Parathyroid adenoma (tissue), 2 donors: ENCODE data around the gene TIMM50.

ENCODE experiments used
- H2AFZ ChIP-seq: fragments of 300-600 bp; sonication (generic); one replicate; pipeline ENCODE4 v1.7.0; 2017; ENCODE audit warnings: antibody characterized with exemption, mild to moderate bottlenecking
- H3K27ac ChIP-seq: fragments of 300-600 bp; sonication (generic); one replicate; pipeline ENCODE4 v1.7.0; 2017
- H3K27me3 ChIP-seq: fragments of 300-600 bp; sonication (generic); one replicate; pipeline ENCODE4 v1.7.0; 2017; ENCODE audit warnings: low read length; ENCODE audit not compliant: control insufficient read depth, insufficient read depth
- H3K36me3 ChIP-seq: fragments of 300-600 bp; sonication (generic); one replicate; pipeline ENCODE4 v1.7.0; 2017; ENCODE audit warnings: low read length; ENCODE audit not compliant: control insufficient read depth, insufficient read depth
- H3K4me1 ChIP-seq: fragments of 300-600 bp; sonication (generic); one replicate; pipeline ENCODE4 v1.7.0; 2017; ENCODE audit warnings: control low read depth
- H3K4me2 ChIP-seq: fragments of 300-600 bp; sonication (generic); one replicate; pipeline ENCODE4 v1.7.0; 2017; ENCODE audit warnings: low read length
- H3K4me3 ChIP-seq: fragments of 300-600 bp; sonication (generic); one replicate; pipeline ENCODE4 v1.7.0; 2017; ENCODE audit warnings: low read depth, low read length
- H3K79me2 ChIP-seq: fragments of 300-600 bp; sonication (generic); one replicate; pipeline ENCODE4 v1.7.0; 2017; ENCODE audit warnings: control low read depth
- H3K9ac ChIP-seq: fragments of 300-600 bp; sonication (generic); one replicate; pipeline ENCODE4 v1.7.0; 2017; ENCODE audit warnings: mild to moderate bottlenecking
- H3K9me3 ChIP-seq: fragments of 300-600 bp; sonication (generic); one replicate; pipeline ENCODE4 v1.7.0; 2017; ENCODE audit warnings: low read length; ENCODE audit not compliant: control insufficient read depth
- CTCF ChIP-seq: fragments of 300-600 bp; sonication (generic); IDR thresholded peaks from one replicate; pipeline ENCODE4 v1.7.0; 2017; ENCODE audit warnings: antibody characterized with exemption, mild to moderate bottlenecking
- donor health status: primary hyperparathyroidism.

Gene TIMM50

GRCh38 chr19:39480337-39481228, at the start of gene TIMM50:
Gene TIMM50 (plus strand): TSS chr19:39480838. CDS start chr19:39480854, 16 bp downstream.
- peaks cover 7% of the 10 kb centered on the region for H3K4me1 ChIP-seq
- no peaks in the 10 kb centered on the region for H3K36me3 ChIP-seq
- H3K4me3 ChIP-seq, result peak within 1 kb of the TSS; percentile 90
- H3K79me2 ChIP-seq, result peaks cover 18% of the 10 kb centered on the region
- H3K4me2 ChIP-seq, result peak within 1 kb of the TSS; percentile 91
- H3K9me3 ChIP-seq, result no peaks in the 10 kb centered on the region
- H3K27me3 ChIP-seq, result no peaks in the 10 kb centered on the region
- H3K9ac ChIP-seq, result peak within 1 kb of the TSS; percentile 93
- no peak for TF ChIP-seq CTCF
- H2AFZ ChIP-seq, result peak within 1 kb of the TSS; percentile 99
- peak within 1 kb of the TSS; percentile 76 for H3K27ac ChIP-seq

DNA sequence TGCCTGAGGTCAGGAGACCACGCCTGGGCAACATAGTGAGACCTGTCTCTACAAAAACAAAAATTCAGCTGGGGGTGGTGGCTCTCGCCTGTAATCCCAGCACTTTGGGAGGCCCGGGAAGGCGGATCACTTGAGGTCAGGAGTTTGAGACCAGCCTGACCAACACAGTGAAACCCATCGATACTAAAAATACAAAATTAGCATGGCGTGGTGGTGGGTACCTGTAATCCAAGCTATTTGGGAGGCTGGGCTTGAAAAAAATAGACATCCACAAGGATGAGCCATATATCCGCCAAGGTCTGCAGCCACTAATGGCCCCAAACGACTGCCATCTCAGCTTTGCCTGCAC, 48.0 kb upstream of the TIMM50 start:
- Histone ChIP-seq H3K4me2 (no peak overlapping the region), H3K9me3 (no peaks in the 10 kb centered on the region), H3K4me1 (peaks cover 8% of the 10 kb centered on the region), H3K79me2 (peaks cover 22% of the 10 kb centered on the region), H3K27ac (no peak overlapping the region), H3K4me3 (no peak overlapping the region), H3K27me3 (no peaks in the 10 kb centered on the region), H3K9ac (no peak overlapping the region), H3K36me3 (no peaks in the 10 kb centered on the region), H2AFZ (no peak overlapping the region)
- no peak for TF ChIP-seq CTCF

DNA sequence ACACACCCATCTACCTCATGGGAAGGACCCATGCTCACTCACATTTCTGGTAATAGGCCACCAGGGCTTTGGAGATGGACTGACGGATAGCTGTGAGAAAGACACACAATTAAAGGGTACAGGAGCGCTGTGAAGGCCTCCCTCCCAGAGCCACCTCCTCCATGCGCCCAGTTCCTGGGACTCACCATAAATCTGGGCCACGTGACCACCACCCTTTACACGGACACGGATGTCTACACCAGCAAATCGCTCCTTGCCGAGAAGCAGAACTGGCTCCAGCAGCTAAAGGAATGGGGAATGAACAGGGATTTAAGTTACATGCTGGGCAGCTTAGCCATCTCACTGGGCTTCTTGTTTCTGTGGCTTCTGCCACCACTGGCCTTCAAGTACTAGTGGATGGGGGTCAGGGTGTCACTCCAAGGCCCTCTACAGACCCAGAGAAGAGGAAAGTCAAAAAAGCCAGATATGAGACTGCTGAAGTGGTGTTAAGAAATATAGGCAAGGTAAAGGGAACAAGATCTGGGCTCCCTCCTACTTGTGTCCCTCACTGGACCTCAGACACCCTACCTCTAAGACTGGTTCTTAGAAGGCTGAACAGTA, 47.1 kb upstream of the TIMM50 start:
- no peak overlapping the region for H3K4me3 ChIP-seq
- H3K4me2 ChIP-seq, result no peak overlapping the region
- H3K36me3 ChIP-seq, result no peaks in the 10 kb centered on the region
- no peak overlapping the region for H3K27ac ChIP-seq
- no peaks in the 10 kb centered on the region for H3K9me3 ChIP-seq
- TF ChIP-seq CTCF, result no peak
- peaks cover 8% of the 10 kb centered on the region for H3K4me1 ChIP-seq
- no peak overlapping the region for H2AFZ ChIP-seq
- peaks cover 22% of the 10 kb centered on the region for H3K79me2 ChIP-seq
- H3K9ac ChIP-seq, result no peak overlapping the region
- H3K27me3 ChIP-seq, result no peaks in the 10 kb centered on the region

GRCh38 chr19:39434123-39435076, 46.2 kb upstream of the TIMM50 start:
- Histone ChIP-seq H3K27ac (peak overlapping the region; percentile 1), H2AFZ (no peak overlapping the region), H3K4me1 (peaks cover 8% of the 10 kb centered on the region)

More at GRCh38 chr19:39434123-39435076, 46.2 kb upstream of the TIMM50 start:
- Histone ChIP-seq H3K79me2 (peaks cover 22% of the 10 kb centered on the region), H3K36me3 (no peaks in the 10 kb centered on the region), H3K4me3 (peak overlapping the region; percentile 100), H3K4me2 (peak overlapping the region; percentile 97), H3K9me3 (no peaks in the 10 kb centered on the region), H3K9ac (no peak overlapping the region), H3K27me3 (no peaks in the 10 kb centered on the region)
- TF ChIP-seq CTCF, result no peak
